Endometrial microvascular endothelial cells (primary cell): ENCODE measurements around the gene PITX1. TPM values are rescaled to one million over a fixed set of nuclear protein-coding genes. Genes with fewer than 3 reads are reported as not detected.
"Not testable (repeated sequence)": the region's sequence is repeated elsewhere in the genome, so short reads cannot be mapped to it uniquely, and the experiment has no call there.

Experiments
- in situ Hi-C: cut with HindIII; loops from 2 replicates; pipeline ENCODE4 v1.10.0; 2017; ENCODE audit warnings: low sequenced_read_pairs, low pct_unique_long_range_greater_than_20kb; ENCODE audit errors: inconsistent ontology term
- total RNA-seq: library from RNA; depleted of rRNA; stranded (reverse); fragments of >200 nt; gene quantifications from one replicate; pipeline ENCODE4 v1.2.3, GENCODE V29; 2015; ENCODE audit errors: inconsistent ontology term

The PITX1 gene
- total RNA-seq, 1 donor from 2014 or later, result not detected

- in situ Hi-C loops, result no loop called here
Observed at GRCh38 chr5:135018457-135018856, 15.6 kb downstream of the PITX1 start.

DNA sequence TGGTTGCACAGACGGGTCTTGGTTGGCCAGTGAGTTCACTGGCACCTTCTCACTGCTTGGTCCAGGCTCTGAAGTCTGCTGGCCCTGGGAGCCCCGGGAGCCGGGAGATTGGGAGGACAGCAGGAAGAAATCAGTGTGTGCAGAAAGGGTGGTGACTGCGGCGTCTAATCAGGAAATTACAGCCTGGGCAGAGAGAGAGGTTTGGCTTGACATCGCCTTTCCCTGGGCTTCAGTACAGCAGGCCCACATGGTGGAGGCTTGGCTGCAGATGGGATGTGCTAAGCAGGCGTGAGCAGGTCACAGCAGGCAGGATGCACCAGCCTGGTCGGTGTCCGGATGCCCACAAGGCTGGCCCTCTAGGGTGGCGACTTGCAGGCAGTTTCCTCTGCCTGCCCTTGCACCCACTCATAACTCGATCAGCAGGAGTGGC lies 17.2 kb downstream of the PITX1 start:
- in situ Hi-C loops, result no loop called here

- in situ Hi-C loops, result no loop called here
Observed at GRCh38 chr5:135015942-135016341, 18.1 kb downstream of the PITX1 start.

DNA sequence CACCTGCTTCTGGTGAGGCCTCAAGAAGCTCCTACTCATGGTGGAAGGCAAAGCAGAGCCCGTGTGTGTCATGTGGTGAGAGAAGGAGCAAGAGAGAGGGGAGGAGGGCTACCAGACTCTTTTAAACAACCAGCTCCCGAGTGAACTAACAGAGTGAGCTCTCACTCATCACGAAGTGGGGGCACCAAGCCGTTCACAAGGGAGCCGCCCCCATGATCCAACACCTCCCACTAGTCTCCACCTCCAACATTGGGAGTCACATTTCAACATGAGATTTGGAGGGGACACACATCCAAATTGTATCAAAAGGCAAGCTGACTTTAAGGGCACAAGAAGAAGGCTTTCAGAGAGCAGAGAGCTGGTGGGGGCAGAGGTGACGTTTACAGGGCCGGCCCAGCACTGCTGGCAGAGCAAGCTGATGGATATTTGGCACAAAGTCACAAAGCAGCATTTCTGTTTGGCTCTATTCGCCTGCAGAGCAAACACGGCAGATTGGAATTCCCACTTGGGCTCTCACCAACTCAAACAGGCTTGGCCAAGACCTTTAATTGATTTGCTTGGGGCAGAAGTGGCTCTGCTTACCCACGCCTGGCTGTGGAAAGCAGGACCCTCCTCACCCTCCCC lies 20.0 kb downstream of the PITX1 start:
- in situ Hi-C loops, result no loop called here

- in situ Hi-C loops, result no loop called here
Observed at GRCh38 chr5:135013445-135013844, 20.6 kb downstream of the PITX1 start.

- in situ Hi-C loops, result no loop called here
Observed at GRCh38 chr5:135012951-135013391, 21.1 kb downstream of the PITX1 start.

GRCh38 chr5:135012033-135012588 lies 21.9 kb downstream of the PITX1 start:
- in situ Hi-C loops, result no loop called here

DNA sequence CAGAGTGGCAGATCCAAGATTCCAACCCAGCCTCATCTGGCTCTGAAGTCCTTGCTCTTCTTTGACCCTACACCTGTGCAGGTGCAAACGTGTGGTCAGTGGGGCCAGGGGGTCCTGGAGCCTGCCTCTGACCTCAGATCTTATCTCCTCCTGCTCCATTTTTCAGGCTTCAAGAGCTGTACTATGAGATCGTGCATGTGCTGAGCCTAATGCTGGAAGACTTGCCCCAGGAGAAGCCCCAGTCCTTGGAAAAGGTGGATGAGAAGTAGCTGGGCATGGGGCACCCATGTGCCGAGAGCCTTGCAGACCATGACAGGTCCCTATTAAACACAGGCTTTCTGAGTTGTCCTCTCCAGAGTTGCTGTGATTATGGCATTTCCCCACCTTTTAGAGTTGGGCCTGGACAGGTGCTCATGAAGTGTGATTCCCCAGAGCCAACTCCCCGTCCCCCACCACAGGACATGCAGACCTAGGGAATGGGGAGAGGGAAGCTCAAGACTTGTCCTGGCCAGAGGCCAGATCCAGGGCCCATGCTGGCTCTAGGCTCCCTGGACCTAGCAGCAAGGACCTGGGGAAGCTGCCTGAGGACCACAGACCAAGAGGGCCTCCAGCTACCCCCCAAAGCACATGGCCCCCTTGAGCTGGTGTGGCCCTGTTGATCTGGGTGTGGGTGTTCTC lies 22.5 kb downstream of the PITX1 start:
- in situ Hi-C loops, result no loop called here

DNA sequence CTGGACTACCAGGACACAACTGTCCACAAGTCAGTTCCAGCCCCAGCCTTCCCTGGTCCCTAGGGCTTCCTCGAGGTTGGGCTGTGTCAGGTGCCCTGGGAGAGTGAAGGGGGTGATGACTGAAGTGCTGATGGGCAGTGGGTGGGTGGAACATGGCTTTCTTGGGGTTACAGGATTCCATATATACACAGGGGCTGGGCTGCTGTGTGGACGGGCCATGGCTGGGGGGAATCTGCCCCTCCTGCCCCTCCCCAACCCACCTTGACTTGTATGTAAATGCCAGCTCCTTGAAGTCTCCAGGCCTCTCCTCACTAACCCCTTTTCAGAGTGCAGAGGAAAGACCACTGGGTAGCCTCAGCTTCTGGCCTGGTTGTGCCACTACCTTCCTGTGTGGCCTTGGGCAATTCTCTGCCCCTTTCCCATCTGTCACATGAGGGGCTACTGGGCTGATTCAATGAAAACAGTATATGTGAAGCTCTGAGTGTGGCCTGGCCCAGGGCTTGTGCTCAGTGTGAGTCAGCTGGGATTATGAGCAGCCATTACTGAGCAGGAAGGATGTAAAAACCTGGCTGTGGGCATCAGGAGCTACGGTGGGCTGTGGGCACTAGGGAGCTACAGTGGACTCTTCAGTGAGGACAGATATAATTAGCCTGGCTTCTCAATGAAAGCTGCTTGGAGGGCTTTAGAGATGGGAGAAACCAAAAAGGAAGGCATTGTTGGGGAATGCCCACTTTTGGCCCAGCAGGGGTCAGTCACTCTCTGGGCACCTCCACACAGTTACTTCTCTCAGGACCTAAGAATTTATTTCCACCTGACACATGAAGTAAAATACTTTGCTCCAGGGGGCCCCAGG lies 23.3 kb downstream of the PITX1 start:
- in situ Hi-C loops, result no loop called here

GRCh38 chr5:135009736-135010501 lies 24.1 kb downstream of the PITX1 start:
- in situ Hi-C loops, result no loop called here

GRCh38 chr5:135008981-135009735 lies 24.9 kb downstream of the PITX1 start:
- in situ Hi-C loops, result no loop called here

GRCh38 chr5:135008556-135008955 lies 25.5 kb downstream of the PITX1 start:
- in situ Hi-C loops, result no loop called here

GRCh38 chr5:135007749-135008363 lies 26.2 kb downstream of the PITX1 start:
- in situ Hi-C loops, result no loop called here

DNA sequence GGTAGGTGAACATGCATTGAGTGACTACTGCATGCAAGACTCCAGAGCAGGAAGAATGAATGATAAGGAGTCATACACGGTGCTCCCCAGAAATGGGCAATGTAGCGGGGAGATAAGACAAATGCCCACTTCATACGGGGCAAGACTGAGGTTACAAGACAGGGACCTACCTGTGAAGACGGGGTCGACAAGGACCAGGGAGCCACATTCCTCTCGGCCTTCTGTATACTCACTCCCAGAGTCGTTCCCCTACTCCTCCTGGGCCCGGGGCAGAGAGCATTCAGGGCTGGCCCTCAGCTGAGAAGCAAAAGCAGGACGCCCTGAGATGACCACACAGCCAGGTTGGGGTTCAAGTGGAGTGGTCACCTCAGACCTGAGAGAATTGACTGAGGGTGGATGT lies 26.7 kb downstream of the PITX1 start:
- in situ Hi-C loops, result no loop called here

- in situ Hi-C loops, result no loop called here
Observed at GRCh38 chr5:135005076-135005475, 29.0 kb downstream of the PITX1 start.

GRCh38 chr5:135004376-135004775 lies 29.7 kb downstream of the PITX1 start:
- in situ Hi-C loops, result no loop called here

- in situ Hi-C loops, result not testable (repeated sequence)
Observed at GRCh38 chr5:134998068-134998467, 36.0 kb downstream of the PITX1 start.

GRCh38 chr5:134997015-134997414 lies 37.0 kb downstream of the PITX1 start:
- in situ Hi-C loops, result no loop called here
